ENCODE data around the gene ECPAS. TPM values are rescaled to one million over a fixed set of nuclear protein-coding genes. Genes with fewer than 3 reads are reported as not detected.

Gene ECPAS
- total and polyA plus RNA-seq, 2 experiments from 2014 or later = 32.1 to 65.6 TPM

DNA sequence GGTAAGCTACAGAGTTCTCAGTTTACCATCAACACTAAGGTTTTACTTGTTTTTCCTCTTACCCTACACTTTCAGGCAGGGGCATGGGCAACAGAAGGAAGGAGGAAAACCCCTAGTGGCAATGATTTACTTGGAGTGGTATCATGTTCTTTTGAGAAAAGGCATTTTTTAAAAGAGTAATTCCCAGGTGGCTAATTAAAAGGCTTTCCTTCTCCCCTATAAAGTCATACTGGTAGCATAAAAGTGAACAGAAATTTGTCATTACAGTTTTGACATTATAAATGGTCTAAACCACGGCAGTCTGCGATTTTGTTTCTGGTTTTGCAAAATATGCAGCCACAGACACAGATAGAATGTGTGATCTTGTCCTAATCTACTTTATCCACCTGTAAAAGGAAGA, 123.3 kb downstream of the ECPAS start:
- no peak overlapping the region for H2AFZ ChIP-seq
- H3K4me2 ChIP-seq = no peak overlapping the region
- WGBS (ENCODE audit: low lambda C conversion rate, missing lambda C conversion rate) = 83% methylated on average over 2 of the region's 2 CpGs
- no peak overlapping the region for H3K27ac ChIP-seq
- DNase-seq (ENCODE audit: low spot score) = no peak
- no peaks in the 10 kb centered on the region for H3K9me3 ChIP-seq (ENCODE audit: low read depth)
- no peaks in the 10 kb centered on the region for H3K27me3 ChIP-seq
- H3K9me2 ChIP-seq (replicated peaks; ENCODE audit: insufficient read depth) = no peaks in the 10 kb centered on the region
- H4K20me1 ChIP-seq (ENCODE audit: insufficient read depth, poor library complexity, severe bottlenecking) = no peaks in the 10 kb centered on the region
- no peak overlapping the region for H3K4me3 ChIP-seq
- H3K79me2 ChIP-seq = no peaks in the 10 kb centered on the region
- TF ChIP-seq, protein P1, sequence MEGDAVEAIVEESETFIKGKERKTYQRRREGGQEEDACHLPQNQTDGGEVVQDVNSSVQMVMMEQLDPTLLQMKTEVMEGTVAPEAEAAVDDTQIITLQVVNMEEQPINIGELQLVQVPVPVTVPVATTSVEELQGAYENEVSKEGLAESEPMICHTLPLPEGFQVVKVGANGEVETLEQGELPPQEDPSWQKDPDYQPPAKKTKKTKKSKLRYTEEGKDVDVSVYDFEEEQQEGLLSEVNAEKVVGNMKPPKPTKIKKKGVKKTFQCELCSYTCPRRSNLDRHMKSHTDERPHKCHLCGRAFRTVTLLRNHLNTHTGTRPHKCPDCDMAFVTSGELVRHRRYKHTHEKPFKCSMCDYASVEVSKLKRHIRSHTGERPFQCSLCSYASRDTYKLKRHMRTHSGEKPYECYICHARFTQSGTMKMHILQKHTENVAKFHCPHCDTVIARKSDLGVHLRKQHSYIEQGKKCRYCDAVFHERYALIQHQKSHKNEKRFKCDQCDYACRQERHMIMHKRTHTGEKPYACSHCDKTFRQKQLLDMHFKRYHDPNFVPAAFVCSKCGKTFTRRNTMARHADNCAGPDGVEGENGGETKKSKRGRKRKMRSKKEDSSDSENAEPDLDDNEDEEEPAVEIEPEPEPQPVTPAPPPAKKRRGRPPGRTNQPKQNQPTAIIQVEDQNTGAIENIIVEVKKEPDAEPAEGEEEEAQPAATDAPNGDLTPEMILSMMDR (IDR thresholded peaks at IDR 0.05; ENCODE audit: poor library complexity) = no peak
- TF ChIP-seq EZH2 (IDR thresholded peaks at IDR 0.05; ENCODE audit: borderline replicate concordance) = no peak
- no peak for TF ChIP-seq EZH2phosphoT487 (IDR thresholded peaks at IDR 0.05; ENCODE audit: low read depth, severe bottlenecking, unreplicated experiment)
- H3K36me3 ChIP-seq (replicated peaks; ENCODE audit: insufficient read depth, low read depth) = no peaks in the 10 kb centered on the region
- H3K4me1 ChIP-seq (ENCODE audit: insufficient read depth) = no peaks in the 10 kb centered on the region

DNA sequence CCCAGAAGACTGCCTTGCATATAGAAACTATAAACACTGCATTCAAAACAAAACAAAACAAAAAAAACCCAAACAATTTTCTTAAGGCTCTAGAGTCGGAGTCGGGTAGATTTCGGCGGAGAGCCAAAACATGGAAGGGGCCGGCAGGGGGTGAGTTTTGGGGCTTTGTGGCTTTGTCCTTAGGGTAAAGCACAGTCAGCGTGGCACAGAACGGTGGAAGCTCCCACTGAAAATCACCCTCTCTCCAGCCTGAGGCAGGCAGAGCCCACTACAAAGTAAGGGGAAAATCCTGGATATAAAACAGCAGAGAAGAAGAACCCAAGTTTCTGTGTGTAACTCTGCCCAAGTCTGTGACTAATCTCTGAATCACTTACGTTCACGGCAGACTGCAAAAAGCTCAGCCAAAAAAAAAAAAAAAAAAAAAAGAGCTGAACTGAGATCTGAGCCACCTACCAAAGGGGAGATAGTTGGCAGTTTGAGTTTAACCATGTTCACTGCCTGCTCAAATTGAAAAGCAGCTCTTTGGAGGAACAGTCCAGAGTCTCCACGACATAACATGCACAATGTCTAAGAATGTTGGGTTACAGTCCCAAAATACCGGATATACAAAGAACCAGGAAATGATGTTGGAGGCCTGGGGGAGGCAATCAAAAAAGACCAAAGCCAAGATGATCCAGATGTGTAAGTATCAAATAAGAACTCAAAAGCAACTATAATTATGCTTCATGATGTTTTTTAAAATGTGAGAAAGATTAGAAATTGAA, 127.5 kb downstream of the ECPAS start:
- Histone ChIP-seq H3K9me3 (ENCODE audit: low read depth) (no peaks in the 10 kb centered on the region), H2AFZ (no peak overlapping the region), H3K4me1 (ENCODE audit: insufficient read depth) (no peaks in the 10 kb centered on the region), H3K27me3 (no peaks in the 10 kb centered on the region), H3K79me2 (no peaks in the 10 kb centered on the region), H3K4me3 (no peak overlapping the region), H3K36me3 (replicated peaks; ENCODE audit: insufficient read depth, low read depth) (no peaks in the 10 kb centered on the region), H3K27ac (peak overlapping the region; percentile 85), H4K20me1 (ENCODE audit: insufficient read depth, poor library complexity, severe bottlenecking) (no peaks in the 10 kb centered on the region), H3K9me2 (replicated peaks; ENCODE audit: insufficient read depth) (no peaks in the 10 kb centered on the region), H3K4me2 (peak overlapping the region; percentile 59)
- TF ChIP-seq EZH2phosphoT487 (IDR thresholded peaks at IDR 0.05; ENCODE audit: low read depth, severe bottlenecking, unreplicated experiment) (no peak), EZH2 (IDR thresholded peaks at IDR 0.05; ENCODE audit: borderline replicate concordance) (no peak)
- TF ChIP-seq, protein P1 (IDR thresholded peaks at IDR 0.05; ENCODE audit: poor library complexity) = no peak
- peak; percentile 37 for DNase-seq (ENCODE audit: low spot score)
- WGBS (ENCODE audit: low lambda C conversion rate, missing lambda C conversion rate) = 51% methylated on average over 11 of the region's 11 CpGs

DNA sequence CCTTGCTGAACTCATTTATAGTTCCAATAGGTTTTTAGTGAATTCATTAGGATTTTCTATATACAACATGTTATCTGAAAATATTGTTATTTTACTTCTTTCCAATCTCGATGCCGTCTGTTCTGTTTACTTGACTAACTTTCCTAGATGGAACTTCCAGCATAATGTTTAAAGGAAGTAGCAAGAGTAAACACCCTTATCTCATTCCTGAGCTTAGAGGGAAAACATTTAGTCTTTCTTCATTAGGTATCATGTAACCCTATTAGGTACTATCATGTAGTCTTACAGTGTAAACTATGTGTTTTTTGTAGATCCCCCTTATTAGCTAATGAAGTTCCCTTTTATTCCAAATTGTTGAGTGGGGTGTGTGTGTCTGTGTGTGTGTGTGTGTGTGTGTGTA, 131.6 kb downstream of the ECPAS start:
- Histone ChIP-seq H3K9me2 (replicated peaks; ENCODE audit: insufficient read depth) (no peaks in the 10 kb centered on the region), H3K4me3 (no peak overlapping the region), H3K27me3 (no peaks in the 10 kb centered on the region), H3K36me3 (replicated peaks; ENCODE audit: insufficient read depth, low read depth) (no peaks in the 10 kb centered on the region), H3K79me2 (no peaks in the 10 kb centered on the region), H3K4me2 (peak overlapping the region; percentile 12), H3K27ac (no peak overlapping the region), H2AFZ (no peak overlapping the region), H3K9me3 (ENCODE audit: low read depth) (no peaks in the 10 kb centered on the region), H3K4me1 (ENCODE audit: insufficient read depth) (peaks cover 10% of the 10 kb centered on the region), H4K20me1 (ENCODE audit: insufficient read depth, poor library complexity, severe bottlenecking) (no peaks in the 10 kb centered on the region)
- no peak for DNase-seq (ENCODE audit: low spot score)
- 41% methylated on average over 2 of the region's 2 CpGs for WGBS (ENCODE audit: low lambda C conversion rate, missing lambda C conversion rate)
- TF ChIP-seq EZH2 (IDR thresholded peaks at IDR 0.05; ENCODE audit: borderline replicate concordance) (no peak), EZH2phosphoT487 (IDR thresholded peaks at IDR 0.05; ENCODE audit: low read depth, severe bottlenecking, unreplicated experiment) (no peak)
- TF ChIP-seq, protein P1 (IDR thresholded peaks at IDR 0.05; ENCODE audit: poor library complexity) = no peak
